DMS114 treated with DMSO at 0.1 percent for 48 hours (cell line): ENCODE measurements around the gene MACO1.
"Not testable (repeated sequence)": the region's sequence is repeated elsewhere in the genome, so short reads cannot be mapped to it uniquely, and the experiment has no call there.

Source experiments
- DNase-seq: peaks from one replicate; lab custom pipeline; 2025; ENCODE audit not compliant: unreplicated experiment; lab: John Stamatoyannopoulos, UW

Gene MACO1

GRCh38 chr1:25423206-25423605 is 7.5 kb upstream of the MACO1 start:
- not testable (repeated sequence) for DNase-seq

GRCh38 chr1:25425098-25426085 is 5.3 kb upstream of the MACO1 start:
- DNase-seq = no peak

- no peak for DNase-seq
Measured at GRCh38 chr1:25427696-25428095, 3.0 kb upstream of the MACO1 start.

- no peak for DNase-seq
Measured at GRCh38 chr1:25428475-25429166, 2.1 kb upstream of the MACO1 start.

GRCh38 chr1:25430967-25431881 is 527 bp downstream of the MACO1 start:
- no peak for DNase-seq

- no peak for DNase-seq
Measured at GRCh38 chr1:25431955-25432719, 1.4 kb downstream of the MACO1 start.

GRCh38 chr1:25432749-25433388 is 2.2 kb downstream of the MACO1 start:
- DNase-seq = no peak

- no peak for DNase-seq
Measured at GRCh38 chr1:25433389-25434186, 2.9 kb downstream of the MACO1 start.

- no peak for DNase-seq
Measured at GRCh38 chr1:25435397-25436108, 4.9 kb downstream of the MACO1 start.

- DNase-seq = no peak
Measured at GRCh38 chr1:25437672-25438071, 7.0 kb downstream of the MACO1 start.

- no peak for DNase-seq
Measured at GRCh38 chr1:25439287-25439686, 8.6 kb downstream of the MACO1 start.

GRCh38 chr1:25442178-25442577 is 11.5 kb downstream of the MACO1 start:
- no peak for DNase-seq

- DNase-seq = no peak
Measured at GRCh38 chr1:25443030-25443699, 12.5 kb downstream of the MACO1 start.

- not testable (repeated sequence) for DNase-seq
Measured at GRCh38 chr1:25444604-25445003, 13.9 kb downstream of the MACO1 start.

- no peak for DNase-seq
Measured at GRCh38 chr1:25445993-25446538, 15.4 kb downstream of the MACO1 start.

- DNase-seq = no peak
Measured at GRCh38 chr1:25447547-25447946, 16.9 kb downstream of the MACO1 start.

- DNase-seq = no peak
Measured at GRCh38 chr1:25450891-25451290, 20.2 kb downstream of the MACO1 start.

- no peak for DNase-seq
Measured at GRCh38 chr1:25451908-25452307, 21.2 kb downstream of the MACO1 start.
